ENCODE results near the gene FGF22.
A peak's percentile ranks its signal among the peaks of the same experiment; 100 is the strongest.

The FGF22 gene

GRCh38 chr19:681029-682019, 41.6 kb downstream of the FGF22 start:
- peak; percentile 93 for DNase-seq

GRCh38 chr19:682678-683320, 43.1 kb downstream of the FGF22 start:
- no peak for DNase-seq

- DNase-seq = no peak
These were observed 45.8 kb downstream of the FGF22 start for GRCh38 chr19:685454-685931.

GRCh38 chr19:686589-687297, 47.1 kb downstream of the FGF22 start:
- DNase-seq = no peak

GRCh38 chr19:687569-688166, 48.0 kb downstream of the FGF22 start:
- DNase-seq = no peak

- no peak for DNase-seq
These were observed 48.5 kb downstream of the FGF22 start for GRCh38 chr19:688214-688613.

GRCh38 chr19:688992-689391, 49.3 kb downstream of the FGF22 start:
- DNase-seq = no peak

- no peak for DNase-seq
These were observed 50.5 kb downstream of the FGF22 start for GRCh38 chr19:690203-690602.

All from stimulated activated CD4-positive, alpha-beta T cell treated with anti-CD3 and anti-CD28 coated beads, Interleukin-4, amount 100 ng/mL, for 1 hour (primary cell).